GM12878 (cell line): Measurements from ENCODE around the gene ECT2L. TPM values are rescaled to one million over a fixed set of nuclear protein-coding genes. Genes with fewer than 3 reads are reported as not detected.

ENCODE experiments used
- ATAC-seq: fragments of 200-7000 bp; cut with Tn5 transposase; 3 replicates; pipeline ENCODE4 v1.9.1; 2020; ENCODE audit warnings: mild to moderate bottlenecking, moderate library complexity
- BruUV-seq: library from RNA; stranded (reverse); fragments of 400-500 nt; replicated peaks from 2 replicates; lab custom pipeline; 2021; lab: Mats Ljungman, UMichigan
- CTCF ChIA-PET: fragments of 300-600 bp; sonication (Branson Sonifier 250); formaldehyde crosslinking; extraction: SDS; loops from one replicate; lab custom pipeline; 2021; ENCODE audit warnings: inconsistent platforms; lab: Yijun Ruan, JAX
- POLR2A ChIA-PET: fragments of 350-600 bp; formaldehyde crosslinking; extraction: SDS; loops from one replicate; lab custom pipeline; 2021; ENCODE audit warnings: inconsistent platforms; lab: Charles Lee
- RAD21 ChIA-PET: fragments of 300-600 bp; sonication (Branson Sonifier 250); formaldehyde crosslinking; loops from one replicate; lab custom pipeline; 2023; ENCODE audit warnings: antibody characterized with exemption; ENCODE audit not compliant: unreplicated experiment; lab: Charles Lee
- SMC1A ChIA-PET: fragments of 300-600 bp; sonication (Branson Sonifier 250); formaldehyde crosslinking; loops from one replicate; lab custom pipeline; 2023; ENCODE audit not compliant: unreplicated experiment, uncharacterized antibody; lab: Charles Lee
- DNase-seq: peaks from one replicate; pipeline ENCODE4 v3.0.0-alpha.2; 2011; ENCODE audit warnings: low read depth, low spot score
- FAIRE-seq: peaks from 3 replicates; lab custom pipeline; 2011; peaks lifted over from hg19 to GRCh38; lab: Jason Lieb, UNC
- H2AFZ ChIP-seq: 2 replicates; pipeline ENCODE4 v1.6.0; 2011; ENCODE audit warnings: low read depth, low read length, control low read depth; ENCODE audit not compliant: control insufficient read depth
- H3K27ac ChIP-seq: 2 replicates; pipeline ENCODE4 v1.5.1; 2011; ENCODE audit warnings: control low read depth; ENCODE audit not compliant: control insufficient read depth, insufficient read depth
- H3K27me3 ChIP-seq, 2 experiments: replicated peaks in 1 of 2; 2 replicates each; pipeline versions ENCODE4 v1.6.0 to v1.6.1; 2011; ENCODE audit warnings: low read length in 1 of 2; ENCODE audit not compliant: control insufficient read depth in 2 of 2, insufficient read depth in 2 of 2
- H3K36me3 ChIP-seq, 2 experiments: 2 replicates each; pipeline ENCODE4 v1.5.1; 2011; ENCODE audit warnings: low read length in 1 of 2; ENCODE audit not compliant: control insufficient read depth in 2 of 2, insufficient read depth in 2 of 2
- H3K4me1 ChIP-seq: 2 replicates; pipeline ENCODE4 v1.6.1; 2011; ENCODE audit warnings: mild to moderate bottlenecking, low read length, moderate library complexity, mixed read lengths; ENCODE audit not compliant: control insufficient read depth, insufficient read depth
- H3K4me2 ChIP-seq: 2 replicates; pipeline ENCODE4 v1.6.0; 2011; ENCODE audit warnings: control low read depth; ENCODE audit not compliant: control insufficient read depth, insufficient read depth
- H3K4me3 ChIP-seq: fragments of 200-600 bp; sonication (generic); 2 replicates; pipeline ENCODE4 v1.5.1; 2016
- H3K79me2 ChIP-seq: 2 replicates; pipeline ENCODE4 v1.6.0; 2011; ENCODE audit warnings: low read length; ENCODE audit not compliant: control insufficient read depth, insufficient read depth
- H3K9ac ChIP-seq: 2 replicates; pipeline ENCODE4 v1.8.0; 2011; ENCODE audit warnings: low read length, control low read depth, mixed read lengths; ENCODE audit not compliant: control insufficient read depth, insufficient read depth
- H3K9me3 ChIP-seq: replicated peaks from 3 replicates; pipeline ENCODE4 v1.5.1; 2011; ENCODE audit warnings: mild to moderate bottlenecking, low read length; ENCODE audit not compliant: control insufficient read depth, insufficient read depth
- H4K20me1 ChIP-seq: 2 replicates; pipeline ENCODE4 v1.6.0; 2011; ENCODE audit not compliant: control insufficient read depth, insufficient read depth
- WGBS: methylation state at CpG from one replicate; pipeline ENCODE4 v1.1.6; 2016; ENCODE audit warnings: low lambda C conversion rate; ENCODE audit not compliant: insufficient replicate concordance, insufficient coverage; ENCODE audit errors: missing lambda C conversion rate; 5-methylcytosine and 5-hydroxymethylcytosine counted together
- in situ Hi-C: fragments of 300-500 bp; cut with MboI; formaldehyde crosslinking; loops from 9 replicates; pipeline ENCODE4 v1.14.3; 2018; ENCODE audit warnings: mixed read lengths
- intact Hi-C: fragments of 100-400 bp; cut with micrococcal nuclease; formaldehyde crosslinking; loops from one replicate; pipeline ENCODE4 v1.14.2; 2022; ENCODE audit not compliant: unreplicated experiment
- polyA plus RNA-seq, 11 experiments: library from polyadenylated mRNA; depleted of rRNA in 4 of 11; unstranded in 6 of 11; stranded (reverse) in 5 of 11; fragments of >200 nt; fragmentation: Nextera tagmentation in 4 of 11; fragmentation: Illumina TruSeq in 1 of 11; extraction: Ambion mirVana in 4 of 11; extraction: Trizol in 1 of 11; gene quantifications; 1 replicate in 1 of 11; 2 replicates in 10 of 11; pipeline versions ENCODE4 v1.2.1 to v1.2.3, GENCODE V29; 2011 to 2016; ENCODE audit warnings: inconsistent platforms in 2 of 11, missing spikeins in 2 of 11, low read depth in 1 of 11
- total RNA-seq, 4 experiments: library from RNA; depleted of rRNA in 3 of 4; stranded (reverse); fragments of >200 nt in 3 of 4; fragmentation: Illumina TruSeq in 1 of 4; extraction: Trizol in 1 of 4; gene quantifications; 2 replicates each; pipeline versions ENCODE4 v1.2.1 to v1.2.3, GENCODE V29; 2013 to 2021
- TF ChIP-seq, protein P1 (sequence below): fragments of 150-350 bp; IDR thresholded peaks from 2 replicates; pipeline ENCODE4 v1.6.1; 2016; ENCODE audit warnings: low read depth, low read length

ECT2L gene
- total and polyA plus RNA-seq, 10 of the 15 experiments (the other 5 are each of a cell fraction or from before 2014, with no cell fraction given): 0.05 to 0.09 TPM; not detected in 8

DNA sequence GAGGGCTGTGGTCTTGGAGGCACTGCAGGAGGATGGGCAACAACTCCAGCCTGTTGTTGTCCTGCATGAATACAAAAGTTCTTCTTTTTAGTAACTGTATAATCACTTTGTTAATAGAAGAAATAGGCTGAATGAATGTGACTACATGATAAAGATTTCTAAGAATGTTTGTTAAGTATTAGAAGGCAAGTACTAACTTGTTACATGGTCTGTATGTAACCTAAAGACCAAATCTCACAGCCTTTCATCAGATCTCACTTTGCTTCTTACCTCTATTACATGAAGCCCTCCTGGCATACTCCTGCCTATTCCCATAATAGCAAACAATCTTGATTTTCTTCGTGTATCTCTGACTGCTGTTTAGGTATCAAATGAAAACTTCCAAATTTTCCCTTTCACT, 118.8 kb downstream of the ECT2L start:
- POLR2A ChIA-PET: no interaction called here
- in situ Hi-C loops: no loop called here

More for the DNA sequence above, 118.8 kb downstream of the ECT2L start:
- Histone ChIP-seq H4K20me1 (no peaks in the 10 kb centered on the region), H3K4me3 (no peak overlapping the region), H3K27me3 (no peaks in the 10 kb centered on the region), H3K4me1 (no peaks in the 10 kb centered on the region), H3K9ac (no peak overlapping the region), H3K27ac (peak overlapping the region; percentile 31; the same call in 1 of the 2 replicates), H3K4me2 (no peak overlapping the region), H3K9me3 (no peaks in the 10 kb centered on the region)
- 4% methylated on average over 1 of the region's 1 CpG for WGBS
- ATAC-seq: peak; percentile 7; the same call in 1 of the 3 replicates
- no peak for FAIRE-seq
- ChIA-PET CTCF (no interaction called here), RAD21 (no interaction called here)
- TF ChIP-seq, protein P1, sequence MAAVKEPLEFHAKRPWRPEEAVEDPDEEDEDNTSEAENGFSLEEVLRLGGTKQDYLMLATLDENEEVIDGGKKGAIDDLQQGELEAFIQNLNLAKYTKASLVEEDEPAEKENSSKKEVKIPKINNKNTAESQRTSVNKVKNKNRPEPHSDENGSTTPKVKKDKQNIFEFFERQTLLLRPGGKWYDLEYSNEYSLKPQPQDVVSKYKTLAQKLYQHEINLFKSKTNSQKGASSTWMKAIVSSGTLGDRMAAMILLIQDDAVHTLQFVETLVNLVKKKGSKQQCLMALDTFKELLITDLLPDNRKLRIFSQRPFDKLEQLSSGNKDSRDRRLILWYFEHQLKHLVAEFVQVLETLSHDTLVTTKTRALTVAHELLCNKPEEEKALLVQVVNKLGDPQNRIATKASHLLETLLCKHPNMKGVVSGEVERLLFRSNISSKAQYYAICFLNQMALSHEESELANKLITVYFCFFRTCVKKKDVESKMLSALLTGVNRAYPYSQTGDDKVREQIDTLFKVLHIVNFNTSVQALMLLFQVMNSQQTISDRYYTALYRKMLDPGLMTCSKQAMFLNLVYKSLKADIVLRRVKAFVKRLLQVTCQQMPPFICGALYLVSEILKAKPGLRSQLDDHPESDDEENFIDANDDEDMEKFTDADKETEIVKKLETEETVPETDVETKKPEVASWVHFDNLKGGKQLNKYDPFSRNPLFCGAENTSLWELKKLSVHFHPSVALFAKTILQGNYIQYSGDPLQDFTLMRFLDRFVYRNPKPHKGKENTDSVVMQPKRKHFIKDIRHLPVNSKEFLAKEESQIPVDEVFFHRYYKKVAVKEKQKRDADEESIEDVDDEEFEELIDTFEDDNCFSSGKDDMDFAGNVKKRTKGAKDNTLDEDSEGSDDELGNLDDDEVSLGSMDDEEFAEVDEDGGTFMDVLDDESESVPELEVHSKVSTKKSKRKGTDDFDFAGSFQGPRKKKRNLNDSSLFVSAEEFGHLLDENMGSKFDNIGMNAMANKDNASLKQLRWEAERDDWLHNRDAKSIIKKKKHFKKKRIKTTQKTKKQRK: no peak
- TF ChIP-seq, all 136 proteins: peak for 0
- intact Hi-C loops: loop anchor here (1.0 kb wide), 3 partner anchors 21 to 96 kb away; no protein-coding TSS in a partner anchor
- Histone ChIP-seq H3K79me2 (no peaks in the 10 kb centered on the region), H2AFZ (no peak overlapping the region), H3K36me3 (peaks cover 11 to 20% of the 10 kb centered on the region in 2 experiments)
- SMC1A ChIA-PET: interaction anchor here (2.8 kb wide), 1 partner anchor 96 kb away, joined by 17 read pairs; no protein-coding TSS in a partner anchor
- no TSS peak for BruUV-seq
- no peak for DNase-seq
